T-helper 1 cell treated with Interleukin-12 subunit alpha and Interleukin-12 subunit beta and Interleukin-4 antibody, amounts not matched to agents 30 μg/mL and 1 μg/mL, for 36 hours (primary cell): Measurements from ENCODE around the gene EPHA4.
"Not testable (repeated sequence)": the region's sequence is repeated elsewhere in the genome, so short reads cannot be mapped to it uniquely, and the experiment has no call there.

Source experiments
- H3K27ac Mint-ChIP-seq: one replicate; pipeline ENCODE4 v1.8.0; 2021; ENCODE audit warnings: mild to moderate bottlenecking, mixed read lengths
- H3K27me3 Mint-ChIP-seq: one replicate; pipeline ENCODE4 v1.8.0; 2021; ENCODE audit warnings: low read depth, mixed read lengths
- H3K36me3 Mint-ChIP-seq: one replicate; pipeline ENCODE4 v1.8.0; 2021; ENCODE audit warnings: low read depth, mixed read lengths
- H3K4me1 Mint-ChIP-seq: one replicate; pipeline ENCODE4 v1.8.0; 2021; ENCODE audit warnings: low read depth, mixed read lengths
- H3K4me3 Mint-ChIP-seq: one replicate; pipeline ENCODE4 v1.8.0; 2021; ENCODE audit warnings: mild to moderate bottlenecking, moderate library complexity, mixed read lengths
- H3K9me3 Mint-ChIP-seq: one replicate; pipeline ENCODE4 v1.8.0; 2021; ENCODE audit warnings: mixed read lengths

EPHA4 gene

DNA sequence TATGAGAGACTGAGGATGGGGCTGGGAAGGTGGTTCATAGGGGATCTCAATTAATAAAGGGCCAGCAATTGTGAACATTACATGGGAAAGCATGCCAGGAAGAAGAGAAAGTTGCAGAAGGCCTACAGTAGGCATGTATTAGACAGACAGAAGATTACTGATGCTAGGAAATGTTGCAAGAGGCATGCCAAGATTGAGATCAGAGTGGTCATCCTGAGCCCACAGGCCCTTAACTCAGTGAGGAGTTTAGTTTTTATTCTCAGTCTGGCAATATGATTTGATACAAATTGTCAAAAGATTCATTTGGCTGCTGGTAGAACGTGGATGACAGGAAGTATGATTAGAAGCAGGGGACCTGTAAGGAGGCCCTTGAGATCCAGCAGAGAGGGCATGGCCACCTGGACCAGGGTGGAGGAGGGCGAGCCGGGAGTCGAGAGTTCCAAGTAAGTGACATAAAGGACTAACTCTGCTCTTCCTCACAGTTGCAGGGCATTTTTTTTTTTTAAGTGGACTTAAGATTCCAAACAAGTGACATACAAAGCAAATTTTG, 54.9 kb downstream of the EPHA4 start:
- no peak overlapping the region for H3K4me3 Mint-ChIP-seq
- H3K9me3 Mint-ChIP-seq = peaks cover 5% of the 10 kb centered on the region
- no peak overlapping the region for H3K27ac Mint-ChIP-seq
- peaks cover 10% of the 10 kb centered on the region for H3K27me3 Mint-ChIP-seq
- peaks cover 17% of the 10 kb centered on the region for H3K36me3 Mint-ChIP-seq
- peaks cover 33% of the 10 kb centered on the region for H3K4me1 Mint-ChIP-seq

- Mint-ChIP-seq H3K27ac (no peak overlapping the region), H3K9me3 (no peaks in the 10 kb centered on the region), H3K4me3 (no peak overlapping the region), H3K27me3 (peaks cover 18% of the 10 kb centered on the region), H3K4me1 (peaks cover 25% of the 10 kb centered on the region), H3K36me3 (peaks cover 19% of the 10 kb centered on the region)
Measured at GRCh38 chr2:221515864-221516263, 56.2 kb downstream of the EPHA4 start.

DNA sequence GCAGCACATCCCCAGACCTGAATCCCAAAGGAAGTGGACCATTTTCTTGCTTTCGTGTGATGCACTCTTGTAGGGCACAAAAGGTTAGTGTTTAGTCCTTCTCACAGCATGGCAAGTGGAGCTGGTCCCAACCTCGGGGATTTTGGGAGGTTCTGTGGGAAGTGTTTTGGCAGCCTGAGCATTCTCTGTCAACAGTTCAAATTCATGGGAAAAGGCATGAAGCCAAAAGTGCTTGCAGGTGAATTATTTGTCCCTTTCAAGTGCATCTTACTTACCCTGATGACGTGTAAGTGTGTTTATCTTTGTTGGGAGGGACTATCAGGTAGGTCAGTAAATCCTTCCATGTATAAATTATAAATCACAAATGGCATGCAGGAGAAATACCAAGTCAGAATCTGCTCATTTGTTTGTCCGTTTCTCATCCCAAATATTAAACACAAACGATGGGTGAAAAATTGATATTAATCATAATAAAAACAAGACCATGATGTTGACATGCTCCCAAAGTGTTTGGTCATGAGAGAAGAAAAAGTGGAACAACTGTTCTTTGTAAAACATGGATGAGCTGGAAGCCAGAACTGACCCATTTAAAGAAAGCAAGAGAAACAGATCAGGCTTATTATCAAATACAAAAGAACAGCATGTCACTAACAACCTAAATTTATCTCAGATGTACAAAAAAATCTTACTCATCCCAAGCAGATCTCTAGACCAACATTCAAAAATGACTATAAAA, 57.6 kb downstream of the EPHA4 start:
- Mint-ChIP-seq H3K27me3 (peaks cover 30% of the 10 kb centered on the region), H3K4me3 (no peak overlapping the region), H3K36me3 (peaks cover 20% of the 10 kb centered on the region), H3K4me1 (peaks cover 13% of the 10 kb centered on the region), H3K27ac (no peak overlapping the region), H3K9me3 (no peaks in the 10 kb centered on the region)

- H3K27me3 Mint-ChIP-seq = peaks cover 30% of the 10 kb centered on the region
- H3K27ac Mint-ChIP-seq = no peak overlapping the region
- no peak overlapping the region for H3K4me3 Mint-ChIP-seq
- peaks cover 8% of the 10 kb centered on the region for H3K4me1 Mint-ChIP-seq
- H3K36me3 Mint-ChIP-seq = peaks cover 20% of the 10 kb centered on the region
- H3K9me3 Mint-ChIP-seq = no peaks in the 10 kb centered on the region
Measured at GRCh38 chr2:221513232-221513631, 58.9 kb downstream of the EPHA4 start.

DNA sequence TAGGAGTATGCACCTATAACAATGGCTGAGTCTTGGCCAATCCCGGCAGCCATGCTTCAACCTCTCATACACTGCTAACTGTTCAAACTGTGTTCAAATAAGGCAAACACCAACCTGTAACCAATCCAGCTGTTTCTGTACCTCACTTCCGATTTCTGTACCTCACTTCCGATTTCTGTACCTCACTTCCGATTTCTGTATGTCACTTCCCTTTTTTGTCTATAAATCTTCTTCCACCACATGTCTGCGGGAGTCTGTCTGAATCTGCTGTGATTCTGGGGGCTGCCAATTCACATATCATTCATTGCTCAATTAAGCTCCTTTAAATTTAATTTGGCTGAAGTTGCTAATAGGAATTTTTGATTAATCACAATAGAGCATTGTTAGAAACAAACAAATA, 60.8 kb downstream of the EPHA4 start:
- H3K36me3 Mint-ChIP-seq = peaks cover 22% of the 10 kb centered on the region
- H3K4me1 Mint-ChIP-seq, H3K4me3 Mint-ChIP-seq, H3K9me3 Mint-ChIP-seq, H3K27ac Mint-ChIP-seq: not testable (repeated sequence)
- peaks cover 33% of the 10 kb centered on the region for H3K27me3 Mint-ChIP-seq

- H3K4me3 Mint-ChIP-seq = no peak overlapping the region
- H3K27me3 Mint-ChIP-seq = peaks cover 33% of the 10 kb centered on the region
- H3K4me1 Mint-ChIP-seq = peaks cover 11% of the 10 kb centered on the region
- no peaks in the 10 kb centered on the region for H3K9me3 Mint-ChIP-seq
- H3K36me3 Mint-ChIP-seq = peaks cover 13% of the 10 kb centered on the region
- H3K27ac Mint-ChIP-seq = no peak overlapping the region
Measured at GRCh38 chr2:221506469-221506868, 65.6 kb downstream of the EPHA4 start.

- no peak overlapping the region for H3K27ac Mint-ChIP-seq
- peaks cover 11% of the 10 kb centered on the region for H3K4me1 Mint-ChIP-seq
- peaks cover 25% of the 10 kb centered on the region for H3K27me3 Mint-ChIP-seq
- H3K36me3 Mint-ChIP-seq = peaks cover 6% of the 10 kb centered on the region
- no peak overlapping the region for H3K4me3 Mint-ChIP-seq
- H3K9me3 Mint-ChIP-seq = no peaks in the 10 kb centered on the region
Measured at GRCh38 chr2:221505605-221506004, 66.5 kb downstream of the EPHA4 start.

GRCh38 chr2:221504905-221505304, 67.2 kb downstream of the EPHA4 start:
- H3K27ac Mint-ChIP-seq = no peak overlapping the region
- H3K36me3 Mint-ChIP-seq = peaks cover 6% of the 10 kb centered on the region
- no peak overlapping the region for H3K4me3 Mint-ChIP-seq
- H3K27me3 Mint-ChIP-seq = peaks cover 19% of the 10 kb centered on the region
- peaks cover 14% of the 10 kb centered on the region for H3K4me1 Mint-ChIP-seq
- H3K9me3 Mint-ChIP-seq = no peaks in the 10 kb centered on the region

- Mint-ChIP-seq H3K9me3 (no peaks in the 10 kb centered on the region), H3K4me1 (peaks cover 15% of the 10 kb centered on the region), H3K4me3 (no peak overlapping the region), H3K27ac (no peak overlapping the region), H3K36me3 (peaks cover 5% of the 10 kb centered on the region), H3K27me3 (peaks cover 16% of the 10 kb centered on the region)
Measured at GRCh38 chr2:221503965-221504364, 68.1 kb downstream of the EPHA4 start.

DNA sequence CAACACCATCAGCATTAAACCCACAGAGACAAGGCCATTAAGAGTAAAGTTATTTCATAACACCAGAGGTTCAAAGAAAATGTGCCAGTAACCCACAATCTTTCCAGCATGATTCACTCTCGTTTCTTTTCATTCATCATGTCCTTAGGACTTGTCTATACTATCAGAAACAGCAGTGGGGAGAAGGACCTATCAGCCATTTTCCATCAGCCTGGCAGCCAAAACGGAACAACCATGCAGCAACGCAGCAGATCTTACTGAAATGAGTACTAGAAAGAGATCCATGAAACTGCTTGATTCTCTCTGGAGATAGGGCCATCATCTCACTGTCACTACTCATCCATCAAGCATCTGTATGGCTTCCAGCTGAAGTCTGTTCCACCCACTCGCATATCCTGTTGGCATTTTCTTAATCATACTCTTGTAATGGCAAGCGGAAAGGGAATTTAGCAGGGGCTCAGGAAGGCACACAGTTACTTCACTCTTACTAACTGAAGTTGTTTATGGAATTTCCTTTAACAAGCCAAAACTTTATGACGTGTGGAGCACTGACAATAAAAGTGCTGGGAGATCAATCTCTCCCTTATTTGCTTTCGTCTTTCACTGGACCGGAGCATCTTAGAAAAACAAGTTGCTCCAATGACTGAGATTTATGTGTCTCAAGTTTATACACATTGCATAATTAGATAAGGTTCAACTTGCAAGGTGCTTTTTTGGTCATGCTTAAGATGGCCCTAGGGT, 69.7 kb downstream of the EPHA4 start:
- Mint-ChIP-seq H3K4me3 (no peak overlapping the region), H3K4me1 (peaks cover 17% of the 10 kb centered on the region), H3K9me3 (no peaks in the 10 kb centered on the region), H3K27me3 (peaks cover 22% of the 10 kb centered on the region), H3K27ac (no peak overlapping the region), H3K36me3 (peaks cover 8% of the 10 kb centered on the region)

- H3K9me3 Mint-ChIP-seq = no peaks in the 10 kb centered on the region
- peaks cover 22% of the 10 kb centered on the region for H3K27me3 Mint-ChIP-seq
- peaks cover 8% of the 10 kb centered on the region for H3K36me3 Mint-ChIP-seq
- H3K4me1 Mint-ChIP-seq = peaks cover 17% of the 10 kb centered on the region
- H3K27ac Mint-ChIP-seq = no peak overlapping the region
- no peak overlapping the region for H3K4me3 Mint-ChIP-seq
Measured at GRCh38 chr2:221501883-221502269, 70.2 kb downstream of the EPHA4 start.

- H3K9me3 Mint-ChIP-seq = no peaks in the 10 kb centered on the region
- peaks cover 6% of the 10 kb centered on the region for H3K36me3 Mint-ChIP-seq
- no peak overlapping the region for H3K4me3 Mint-ChIP-seq
- H3K27me3 Mint-ChIP-seq = peaks cover 19% of the 10 kb centered on the region
- H3K4me1 Mint-ChIP-seq = peaks cover 17% of the 10 kb centered on the region
- H3K27ac Mint-ChIP-seq = no peak overlapping the region
Measured at GRCh38 chr2:221501210-221501882, 70.8 kb downstream of the EPHA4 start.

GRCh38 chr2:221500501-221501209, 71.4 kb downstream of the EPHA4 start:
- H3K4me3 Mint-ChIP-seq = no peak overlapping the region
- H3K27me3 Mint-ChIP-seq = peaks cover 19% of the 10 kb centered on the region
- no peak overlapping the region for H3K27ac Mint-ChIP-seq
- peaks cover 6% of the 10 kb centered on the region for H3K36me3 Mint-ChIP-seq
- H3K9me3 Mint-ChIP-seq = no peaks in the 10 kb centered on the region
- H3K4me1 Mint-ChIP-seq = peaks cover 17% of the 10 kb centered on the region

- no peak overlapping the region for H3K27ac Mint-ChIP-seq
- peaks cover 7% of the 10 kb centered on the region for H3K36me3 Mint-ChIP-seq
- H3K4me3 Mint-ChIP-seq = no peak overlapping the region
- peaks cover 8% of the 10 kb centered on the region for H3K4me1 Mint-ChIP-seq
- no peaks in the 10 kb centered on the region for H3K9me3 Mint-ChIP-seq
- H3K27me3 Mint-ChIP-seq = peaks cover 17% of the 10 kb centered on the region
Measured at GRCh38 chr2:221495731-221496130, 76.4 kb downstream of the EPHA4 start.
